NCI-H2196 (cell line): ENCODE measurements around the gene WNT7B.

Source experiments
- DNase-seq: peaks from one replicate; lab custom pipeline; 2025; ENCODE audit not compliant: unreplicated experiment; lab: John Stamatoyannopoulos, UW

Gene WNT7B

GRCh38 chr22:45977003-45977411, at the start of gene WNT7B:
Gene WNT7B (minus strand): TSS chr22:45977162. CDS start chr22:45976754, 408 bp downstream.
- peak; percentile 86 for DNase-seq

- DNase-seq = no peak
Observed at GRCh38 chr22:46025973-46026898, 49.3 kb upstream of the WNT7B start.

- no peak for DNase-seq
Observed at GRCh38 chr22:46025225-46025972, 48.4 kb upstream of the WNT7B start.

- DNase-seq = no peak
Observed at GRCh38 chr22:46024136-46024840, 47.3 kb upstream of the WNT7B start.

GRCh38 chr22:46023558-46023981, 46.6 kb upstream of the WNT7B start:
- no peak for DNase-seq

- no peak for DNase-seq
Observed at GRCh38 chr22:46022881-46023512, 46.0 kb upstream of the WNT7B start.

GRCh38 chr22:46021577-46021976, 44.6 kb upstream of the WNT7B start:
- no peak for DNase-seq

- no peak for DNase-seq
Observed at GRCh38 chr22:46019351-46019750, 42.4 kb upstream of the WNT7B start.

GRCh38 chr22:46018859-46019258, 41.9 kb upstream of the WNT7B start:
- no peak for DNase-seq

- DNase-seq = no peak
Observed at GRCh38 chr22:46017166-46017565, 40.2 kb upstream of the WNT7B start.

- DNase-seq = peak; percentile 93
Observed at GRCh38 chr22:46013460-46014416, 36.8 kb upstream of the WNT7B start.

GRCh38 chr22:46012881-46013281, 35.9 kb upstream of the WNT7B start:
- no peak for DNase-seq

- DNase-seq = no peak
Observed at GRCh38 chr22:46012182-46012880, 35.4 kb upstream of the WNT7B start.

- DNase-seq = no peak
Observed at GRCh38 chr22:46011627-46012181, 34.7 kb upstream of the WNT7B start.

GRCh38 chr22:46010951-46011626, 34.1 kb upstream of the WNT7B start:
- DNase-seq = no peak

GRCh38 chr22:46010207-46010867, 33.4 kb upstream of the WNT7B start:
- DNase-seq = no peak

GRCh38 chr22:46009730-46010129, 32.8 kb upstream of the WNT7B start:
- DNase-seq = no peak
